Endothelial cell of umbilical vein (primary cell): ENCODE data around the gene SLC6A18. TPM values are rescaled to one million over a fixed set of nuclear protein-coding genes. Genes with fewer than 3 reads are reported as not detected.
"Not testable (repeated sequence)": the region's sequence is repeated elsewhere in the genome, so short reads cannot be mapped to it uniquely, and the experiment has no call there.

Experiments
- BruUV-seq: library from RNA; stranded (reverse); fragments of 400-500 nt; replicated peaks from 2 replicates; lab custom pipeline; 2021; lab: Mats Ljungman, UMichigan
- CTCF ChIA-PET: fragments of 300-600, 350-600 bp; sonication (Branson Sonifier 250); formaldehyde crosslinking; loops from one replicate; lab custom pipeline; 2021; ENCODE audit warnings: antibody characterized with exemption, inconsistent platforms; lab: Charles Lee
- POLR2A ChIA-PET: fragments of 300-600, 350-600 bp; sonication (Branson Sonifier 250); formaldehyde crosslinking; loops from one replicate; lab custom pipeline; 2021; ENCODE audit warnings: antibody characterized with exemption, inconsistent platforms; lab: Charles Lee
- DNase-seq: peaks from one replicate; pipeline ENCODE4 v3.0.0-alpha.2; 2011; ENCODE audit warnings: low read depth, low spot score
- FAIRE-seq: peaks from 2 replicates; lab custom pipeline; 2011; peaks lifted over from hg19 to GRCh38; lab: Jason Lieb, UNC
- H2AFZ ChIP-seq: 2 replicates; pipeline ENCODE4 v1.6.0; 2012; ENCODE audit warnings: low read depth, low read length, control low read depth, inconsistent platforms
- H3K27ac ChIP-seq: 2 replicates; pipeline ENCODE4 v1.5.1; 2011; ENCODE audit warnings: low read depth, mild to moderate bottlenecking, control low read depth, low read length, moderate library complexity; ENCODE audit not compliant: insufficient read depth
- H3K27me3 ChIP-seq, 2 experiments: 2 replicates each; pipeline versions ENCODE4 v1.6.0 to v1.6.1; 2011; ENCODE audit warnings: low read length in 2 of 2, mixed read lengths in 1 of 2; ENCODE audit not compliant: control insufficient read depth in 2 of 2, insufficient read depth in 2 of 2
- H3K36me3 ChIP-seq, 2 experiments: 2 replicates in 1 of 2; 3 replicates in 1 of 2; pipeline ENCODE4 v1.5.1; 2011; ENCODE audit warnings: low read length in 2 of 2, mild to moderate bottlenecking in 1 of 2, moderate library complexity in 1 of 2; ENCODE audit not compliant: control insufficient read depth in 2 of 2, insufficient read depth in 2 of 2; ENCODE audit errors: extremely low read depth in 1 of 2
- H3K4me1 ChIP-seq: 3 replicates; pipeline ENCODE4 v1.5.1; 2011; ENCODE audit warnings: mild to moderate bottlenecking, low read length; ENCODE audit not compliant: control insufficient read depth, insufficient read depth; ENCODE audit errors: extremely low read depth
- H3K4me2 ChIP-seq: 2 replicates; pipeline ENCODE4 v1.6.1; 2011; ENCODE audit warnings: low read length, control low read depth, mixed read lengths; ENCODE audit not compliant: insufficient read depth
- H3K4me3 ChIP-seq, 3 experiments: fragments of 200-600 bp in 1 of 3; sonication (generic), shearing (Covaris generic) in 1 of 3; replicated peaks in 1 of 3; 2 replicates each; pipeline ENCODE4 v1.5.1; 2011 to 2016; ENCODE audit warnings: control low read depth in 3 of 3, low read length in 3 of 3, mild to moderate bottlenecking in 2 of 3, inconsistent platforms in 1 of 3, low read depth in 1 of 3, moderate library complexity in 1 of 3; ENCODE audit not compliant: insufficient read depth in 1 of 3
- H3K79me2 ChIP-seq: 2 replicates; pipeline ENCODE4 v1.6.0; 2012; ENCODE audit warnings: low read length, inconsistent platforms; ENCODE audit not compliant: control insufficient read depth, insufficient read depth
- H3K9ac ChIP-seq: replicated peaks from 2 replicates; pipeline ENCODE3; 2011; ENCODE audit warnings: low read length, control low read depth; ENCODE audit not compliant: insufficient read depth; ENCODE audit errors: extremely low read depth
- H3K9me1 ChIP-seq: replicated peaks from 3 replicates; pipeline ENCODE4 v1.6.0; 2011; ENCODE audit warnings: mild to moderate bottlenecking, low read length; ENCODE audit not compliant: control insufficient read depth, insufficient read depth; ENCODE audit errors: extremely low read depth
- H3K9me3 ChIP-seq: replicated peaks from 2 replicates; pipeline ENCODE4 v1.5.1; 2012; ENCODE audit warnings: low read length, inconsistent platforms; ENCODE audit not compliant: control insufficient read depth, insufficient read depth
- H4K20me1 ChIP-seq: replicated peaks from 2 replicates; pipeline ENCODE3; 2011; ENCODE audit warnings: mild to moderate bottlenecking, low read length; ENCODE audit not compliant: control insufficient read depth, insufficient read depth; ENCODE audit errors: extremely low read depth
- CTCF ChIP-seq, 2 donors: IDR thresholded peaks; 1 replicate in 1 of 2; 2 replicates in 1 of 2; pipeline ENCODE4 v1.5.1; 2011; ENCODE audit warnings: low read length in 2 of 2, mild to moderate bottlenecking in 2 of 2, moderate library complexity in 2 of 2, control low read depth in 1 of 2, inconsistent platforms in 1 of 2, low read depth in 1 of 2; ENCODE audit not compliant: insufficient read depth in 1 of 2; ENCODE audit errors: extremely low read depth in 1 of 2
- EZH2 ChIP-seq: IDR thresholded peaks from 2 replicates; pipeline ENCODE4 v1.6.1; 2012; ENCODE audit warnings: borderline replicate concordance, low read depth, mild to moderate bottlenecking, moderate library complexity, low read length, inconsistent platforms; ENCODE audit not compliant: severe bottlenecking
- FOS ChIP-seq: IDR thresholded peaks from 2 replicates; pipeline ENCODE4 v1.6.1; 2011; ENCODE audit warnings: mild to moderate bottlenecking, low read length, moderate library complexity, borderline replicate concordance; ENCODE audit not compliant: insufficient read depth
- GATA2 ChIP-seq: IDR thresholded peaks from 2 replicates; pipeline ENCODE4 v1.7.0; 2011; ENCODE audit warnings: low read depth, mild to moderate bottlenecking, moderate library complexity, mixed read lengths, low read length; ENCODE audit not compliant: insufficient read length, insufficient read depth
- JUN ChIP-seq: IDR thresholded peaks from 2 replicates; pipeline ENCODE4 v1.6.1; 2011; ENCODE audit warnings: borderline replicate concordance, low read depth; ENCODE audit not compliant: insufficient read length, insufficient read depth
- MAX ChIP-seq: IDR thresholded peaks from 2 replicates; pipeline ENCODE4 v1.6.1; 2011; ENCODE audit not compliant: insufficient read depth, insufficient read length
- MYC ChIP-seq: IDR thresholded peaks from one replicate; pipeline ENCODE4 v1.6.1; 2011; ENCODE audit warnings: mild to moderate bottlenecking, low read depth, low read length
- POLR2A ChIP-seq: IDR thresholded peaks from 2 replicates; pipeline ENCODE4 v1.6.1; 2012; ENCODE audit warnings: low read depth, mild to moderate bottlenecking, control low read depth, low read length
- POLR2AphosphoS5 ChIP-seq: IDR thresholded peaks from 2 replicates; pipeline ENCODE4 v1.6.1; 2012; ENCODE audit warnings: low read depth, mild to moderate bottlenecking, control low read depth, low read length, moderate library complexity; ENCODE audit not compliant: insufficient read depth
- dilution Hi-C: fragments of 300-500 bp; cut with MboI; formaldehyde crosslinking; loops from one replicate; pipeline ENCODE4 v1.15.0; 2019; ENCODE audit warnings: low sequenced_read_pairs; ENCODE audit not compliant: extremely low pct_ligation_motif_present
- intact Hi-C: fragments of 100-400 bp; cut with micrococcal nuclease; formaldehyde crosslinking; loops from one replicate; pipeline ENCODE4 v1.10.0; 2022
- polyA plus RNA-seq, 4 experiments: library from polyadenylated mRNA; depleted of rRNA in 3 of 4; stranded (reverse) in 3 of 4; unstranded in 1 of 4; fragments of >200 nt; gene quantifications; 2 replicates each; pipeline versions ENCODE4 v1.2.1 to v1.2.3, GENCODE V29; 2011 to 2012; ENCODE audit warnings: missing spikeins in 1 of 4
- total RNA-seq: library from RNA; stranded (reverse); gene quantifications from 2 replicates; pipeline ENCODE4 v1.2.3, GENCODE V29; 2021

The SLC6A18 gene
- total and polyA plus RNA-seq, 2 donors (not counting 3 experiments of a cell fraction or from before 2014, with no cell fraction given): not detected

- Histone ChIP-seq H3K27me3 (no peaks in the 10 kb centered on the region), H3K79me2 (no peaks in the 10 kb centered on the region), H3K36me3 (no peaks in the 10 kb centered on the region), H2AFZ (no peak overlapping the region), H3K4me1 (no peaks in the 10 kb centered on the region), H3K4me2 (no peak overlapping the region), H3K9me3 (no peaks in the 10 kb centered on the region), H4K20me1 (no peaks in the 10 kb centered on the region), H3K27ac (no peak overlapping the region), H3K9me1 (no peaks in the 10 kb centered on the region), H3K4me3 (no peak overlapping the region), H3K9ac (no peak overlapping the region)
- no peak for FAIRE-seq
- dilution Hi-C loops: no loop called here
- ChIA-PET POLR2A (no interaction called here), CTCF (no interaction called here)
- BruUV-seq: no TSS peak
- no peak for DNase-seq
- no peak for TF ChIP-seq GATA2
- TF ChIP-seq MYC: no peak
- TF ChIP-seq MAX: no peak
- no peak for TF ChIP-seq POLR2AphosphoS5
- TF ChIP-seq CTCF (IDR thresholded peaks at IDR 0.05; ENCODE audit: extremely low read depth in 1 of 2, insufficient read depth in 1 of 2, low read depth in 1 of 2, low read length in 2 of 2): no peak
- no peak for TF ChIP-seq FOS
- TF ChIP-seq EZH2: no peak
- TF ChIP-seq JUN: no peak
- TF ChIP-seq POLR2A: no peak
- intact Hi-C loops: no loop called here
Measured at GRCh38 chr5:1266791-1267190, 41.6 kb downstream of the SLC6A18 start.

- H3K36me3 ChIP-seq, intact Hi-C loops, H3K4me2 ChIP-seq, FAIRE-seq, H3K27ac ChIP-seq, H2AFZ ChIP-seq, BruUV-seq, H3K9ac ChIP-seq, H4K20me1 ChIP-seq, H3K9me1 ChIP-seq, H3K4me1 ChIP-seq, H3K27me3 ChIP-seq, DNase-seq, H3K9me3 ChIP-seq, CTCF ChIA-PET, POLR2A ChIA-PET, H3K4me3 ChIP-seq, dilution Hi-C loops, H3K79me2 ChIP-seq: not testable (repeated sequence)
Measured at GRCh38 chr5:1267464-1267863, 42.3 kb downstream of the SLC6A18 start.
